K562 (cell line): ENCODE results near the gene POFUT2. TPM values are rescaled to one million over a fixed set of nuclear protein-coding genes. Genes with fewer than 3 reads are reported as not detected.

Experiments
- CBFA2T2 ChIP-seq: fragments of 450-650 bp; conservative IDR thresholded peaks from 2 replicates; pipeline ENCODE4 v1.6.1; 2017; ENCODE audit warnings: mild to moderate bottlenecking
- CBX1 ChIP-seq: sonication (generic); IDR thresholded peaks from 2 replicates; pipeline ENCODE4 v1.6.1; 2016; ENCODE audit warnings: antibody characterized with exemption, low read depth, mild to moderate bottlenecking
- CREB1 ChIP-seq, 2 experiments: sonication (generic) in 1 of 2; formaldehyde crosslinking in 1 of 2; IDR thresholded peaks; 2 replicates each; pipeline versions ENCODE4 v1.6.1 to v1.8.0; 2012 to 2022; ENCODE audit warnings: inconsistent platforms in 1 of 2, mild to moderate bottlenecking in 1 of 2, missing genetic modification reagents in 1 of 2, moderate library complexity in 1 of 2
- DDX20 ChIP-seq: fragments of 450-650 bp; IDR thresholded peaks from 2 replicates; pipeline ENCODE4 v1.6.1; 2016; ENCODE audit warnings: missing genetic modification characterization, low read depth, mild to moderate bottlenecking, missing compliant biosample characterization, moderate library complexity
- KLF6 ChIP-seq: fragments of 250-450 bp; sonication (Bioruptor Pico); IDR thresholded peaks from 2 replicates; pipeline ENCODE4 v1.4.0; 2020; ENCODE audit warnings: mild to moderate bottlenecking, moderate library complexity, borderline replicate concordance
- MED1 ChIP-seq: sonication (generic); formaldehyde crosslinking; IDR thresholded peaks from 2 replicates; pipeline ENCODE4 v1.8.1; 2023; ENCODE audit warnings: missing genetic modification reagents, borderline replicate concordance
- NCOA2 ChIP-seq, 2 experiments: fragments of 450-650 bp; IDR thresholded peaks; 2 replicates each; pipeline ENCODE4 v1.6.1; 2018; ENCODE audit warnings: mild to moderate bottlenecking in 2 of 2, moderate library complexity in 1 of 2; ENCODE audit not compliant: partially characterized antibody in 2 of 2
- SETDB1 ChIP-seq: IDR thresholded peaks from one replicate; pipeline ENCODE4 v1.6.1; 2012; ENCODE audit warnings: low read length, control low read depth, inconsistent platforms
- TCF3 ChIP-seq: sonication (generic); formaldehyde crosslinking; IDR thresholded peaks from 2 replicates; pipeline ENCODE4 v1.4.0; 2020; ENCODE audit warnings: mild to moderate bottlenecking, missing genetic modification reagents
- ZHX1 ChIP-seq: fragments of 150-350 bp; conservative IDR thresholded peaks from 2 replicates; pipeline ENCODE4 v1.6.1; 2014; ENCODE audit warnings: low read length
- ZNF512 ChIP-seq: IDR thresholded peaks from 2 replicates; pipeline ENCODE4 v1.6.1; 2016; ENCODE audit warnings: missing genetic modification characterization, missing compliant biosample characterization
- ZNF583 ChIP-seq: fragments of 250-450 bp; sonication (Bioruptor Pico); IDR thresholded peaks from 2 replicates; pipeline ENCODE4 v1.4.0; 2020
- ZZZ3 ChIP-seq: fragments of 450-650 bp; IDR thresholded peaks from 2 replicates; pipeline ENCODE4 v1.6.1; 2016; ENCODE audit warnings: antibody characterized with exemption, mild to moderate bottlenecking, moderate library complexity
- polyA plus RNA-seq, 8 experiments: library from polyadenylated mRNA; depleted of rRNA in 4 of 8; stranded (reverse) in 5 of 8; unstranded in 3 of 8; fragments of >200 nt; fragmentation: Nextera tagmentation in 2 of 8; fragmentation: Illumina TruSeq in 1 of 8; extraction: Ambion mirVana in 2 of 8; extraction: Trizol in 1 of 8; gene quantifications; 2 replicates each; pipeline versions ENCODE4 v1.2.1 to v1.2.3, GENCODE V29; 2011 to 2014; ENCODE audit warnings: inconsistent platforms in 1 of 8, missing spikeins in 1 of 8
- total RNA-seq, 7 experiments: library from RNA; depleted of rRNA in 6 of 7; stranded (reverse); fragments of >200 nt in 6 of 7; fragmentation: Illumina TruSeq in 2 of 7; extraction: Trizol in 2 of 7; gene quantifications; 2 replicates each; pipeline versions ENCODE4 v1.2.1 to v1.2.3, GENCODE V29; 2011 to 2021; ENCODE audit warnings: low replicate concordance in 1 of 7
- TF ChIP-seq, protein P1 (sequence below): sonication (generic); formaldehyde crosslinking; IDR thresholded peaks from 2 replicates; pipeline ENCODE4 v1.8.1; 2023; ENCODE audit warnings: mild to moderate bottlenecking, missing genetic modification reagents
- TF ChIP-seq, protein P2 (sequence below): sonication (generic); formaldehyde crosslinking; IDR thresholded peaks from 2 replicates; pipeline ENCODE4 v1.8.1; 2022; ENCODE audit warnings: missing genetic modification reagents
- TF ChIP-seq, protein P3 (sequence below): fragments of 250-450 bp; sonication (Bioruptor Pico); IDR thresholded peaks from 2 replicates; pipeline ENCODE4 v1.5.0; 2020; ENCODE audit warnings: mild to moderate bottlenecking
- TF ChIP-seq, protein P4 (sequence below): fragments of 450-650 bp; IDR thresholded peaks from 2 replicates; pipeline ENCODE4 v1.6.1; 2016

The POFUT2 gene
- total and polyA plus RNA-seq, 9 of the 15 experiments (the other 6 are each of a cell fraction or from before 2014, with no cell fraction given) = 1.1 to 24.2 (median 11.0) TPM

DNA sequence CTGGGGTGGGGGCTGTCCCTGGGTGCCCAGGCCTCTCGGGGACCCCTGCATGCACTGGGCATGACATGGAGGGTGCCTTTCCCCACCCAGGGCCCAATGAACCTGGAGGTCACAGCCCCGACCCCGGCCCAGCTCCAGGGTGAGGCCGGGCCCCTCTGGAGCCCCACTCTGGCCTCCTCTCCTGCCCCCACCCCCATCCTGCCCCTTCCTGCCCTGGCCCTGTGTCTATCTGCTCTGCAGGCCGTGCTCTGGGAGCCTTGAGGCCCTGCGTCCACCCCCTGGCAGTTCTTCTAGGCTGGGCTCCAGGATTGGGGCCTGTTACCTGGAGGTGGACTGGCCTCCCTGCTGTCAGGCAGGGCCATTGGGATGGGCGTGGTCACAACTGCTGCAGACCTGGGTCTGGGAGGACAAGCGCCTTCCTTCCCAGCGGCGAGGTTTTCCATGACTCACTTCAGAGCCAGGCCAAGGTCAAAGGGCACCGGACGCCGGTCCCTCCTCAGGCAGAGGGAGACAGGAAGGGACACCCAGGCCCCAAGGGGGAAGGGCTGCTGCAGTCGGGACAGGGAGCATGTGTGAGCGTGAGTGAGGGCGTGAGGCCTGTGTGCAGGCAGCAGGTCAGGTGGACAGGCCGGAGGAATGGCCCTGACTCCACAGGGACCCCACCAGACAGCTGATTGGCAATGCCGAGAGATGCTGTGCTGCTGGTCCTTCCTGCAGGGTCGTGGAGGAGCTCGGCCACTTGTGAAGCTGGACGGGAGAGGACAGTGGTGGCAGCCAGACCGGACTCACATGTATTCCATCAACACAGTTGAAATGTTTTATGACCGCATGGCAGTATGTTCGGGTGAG is 31.1 kb upstream of the POFUT2 start (continued):
- no peak for TF ChIP-seq ZHX1
- TF ChIP-seq, protein P1, sequence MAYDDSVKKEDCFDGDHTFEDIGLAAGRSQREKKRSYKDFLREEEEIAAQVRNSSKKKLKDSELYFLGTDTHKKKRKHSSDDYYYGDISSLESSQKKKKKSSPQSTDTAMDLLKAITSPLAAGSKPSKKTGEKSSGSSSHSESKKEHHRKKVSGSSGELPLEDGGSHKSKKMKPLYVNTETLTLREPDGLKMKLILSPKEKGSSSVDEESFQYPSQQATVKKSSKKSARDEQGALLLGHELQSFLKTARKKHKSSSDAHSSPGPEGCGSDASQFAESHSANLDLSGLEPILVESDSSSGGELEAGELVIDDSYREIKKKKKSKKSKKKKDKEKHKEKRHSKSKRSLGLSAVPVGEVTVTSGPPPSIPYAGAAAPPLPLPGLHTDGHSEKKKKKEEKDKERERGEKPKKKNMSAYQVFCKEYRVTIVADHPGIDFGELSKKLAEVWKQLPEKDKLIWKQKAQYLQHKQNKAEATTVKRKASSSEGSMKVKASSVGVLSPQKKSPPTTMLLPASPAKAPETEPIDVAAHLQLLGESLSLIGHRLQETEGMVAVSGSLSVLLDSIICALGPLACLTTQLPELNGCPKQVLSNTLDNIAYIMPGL (CRISPR knock-in tag) = no peak
- TF ChIP-seq ZNF512 (tag) = no peak
- TF ChIP-seq CREB1 (IDR thresholded peaks at IDR 0.05) = no peak
- TF ChIP-seq CREB1 (CRISPR knock-in tag; IDR thresholded peaks at IDR 0.05) = peak; percentile 52; the same call in 1 of the 2 replicates
- TF ChIP-seq DDX20 = no peak
- no peak for TF ChIP-seq CBX1
- no peak for TF ChIP-seq ZZZ3
- TF ChIP-seq MED1 (CRISPR knock-in tag) = no peak
- no peak for TF ChIP-seq SETDB1
- TF ChIP-seq NCOA2 (IDR thresholded peaks at IDR 0.05; ENCODE audit: partially characterized antibody in 2 of 2) = no peak
- TF ChIP-seq, protein P2, sequence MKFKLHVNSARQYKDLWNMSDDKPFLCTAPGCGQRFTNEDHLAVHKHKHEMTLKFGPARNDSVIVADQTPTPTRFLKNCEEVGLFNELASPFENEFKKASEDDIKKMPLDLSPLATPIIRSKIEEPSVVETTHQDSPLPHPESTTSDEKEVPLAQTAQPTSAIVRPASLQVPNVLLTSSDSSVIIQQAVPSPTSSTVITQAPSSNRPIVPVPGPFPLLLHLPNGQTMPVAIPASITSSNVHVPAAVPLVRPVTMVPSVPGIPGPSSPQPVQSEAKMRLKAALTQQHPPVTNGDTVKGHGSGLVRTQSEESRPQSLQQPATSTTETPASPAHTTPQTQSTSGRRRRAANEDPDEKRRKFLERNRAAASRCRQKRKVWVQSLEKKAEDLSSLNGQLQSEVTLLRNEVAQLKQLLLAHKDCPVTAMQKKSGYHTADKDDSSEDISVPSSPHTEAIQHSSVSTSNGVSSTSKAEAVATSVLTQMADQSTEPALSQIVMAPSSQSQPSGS = no peak
- no peak for TF ChIP-seq TCF3
- TF ChIP-seq, protein P3, sequence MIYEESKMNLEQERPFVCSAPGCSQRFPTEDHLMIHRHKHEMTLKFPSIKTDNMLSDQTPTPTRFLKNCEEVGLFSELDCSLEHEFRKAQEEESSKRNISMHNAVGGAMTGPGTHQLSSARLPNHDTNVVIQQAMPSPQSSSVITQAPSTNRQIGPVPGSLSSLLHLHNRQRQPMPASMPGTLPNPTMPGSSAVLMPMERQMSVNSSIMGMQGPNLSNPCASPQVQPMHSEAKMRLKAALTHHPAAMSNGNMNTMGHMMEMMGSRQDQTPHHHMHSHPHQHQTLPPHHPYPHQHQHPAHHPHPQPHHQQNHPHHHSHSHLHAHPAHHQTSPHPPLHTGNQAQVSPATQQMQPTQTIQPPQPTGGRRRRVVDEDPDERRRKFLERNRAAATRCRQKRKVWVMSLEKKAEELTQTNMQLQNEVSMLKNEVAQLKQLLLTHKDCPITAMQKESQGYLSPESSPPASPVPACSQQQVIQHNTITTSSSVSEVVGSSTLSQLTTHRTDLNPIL (CRISPR knock-in tag) = no peak
- TF ChIP-seq KLF6 = no peak
- no peak for TF ChIP-seq ZNF583
- no peak for TF ChIP-seq CBFA2T2
- TF ChIP-seq, protein P4, sequence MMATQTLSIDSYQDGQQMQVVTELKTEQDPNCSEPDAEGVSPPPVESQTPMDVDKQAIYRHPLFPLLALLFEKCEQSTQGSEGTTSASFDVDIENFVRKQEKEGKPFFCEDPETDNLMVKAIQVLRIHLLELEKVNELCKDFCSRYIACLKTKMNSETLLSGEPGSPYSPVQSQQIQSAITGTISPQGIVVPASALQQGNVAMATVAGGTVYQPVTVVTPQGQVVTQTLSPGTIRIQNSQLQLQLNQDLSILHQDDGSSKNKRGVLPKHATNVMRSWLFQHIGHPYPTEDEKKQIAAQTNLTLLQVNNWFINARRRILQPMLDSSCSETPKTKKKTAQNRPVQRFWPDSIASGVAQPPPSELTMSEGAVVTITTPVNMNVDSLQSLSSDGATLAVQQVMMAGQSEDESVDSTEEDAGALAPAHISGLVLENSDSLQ = peak; percentile 45; the same call in 1 of the 2 replicates
